ENCODE measurements around the gene DCPS.

Gene DCPS

DNA sequence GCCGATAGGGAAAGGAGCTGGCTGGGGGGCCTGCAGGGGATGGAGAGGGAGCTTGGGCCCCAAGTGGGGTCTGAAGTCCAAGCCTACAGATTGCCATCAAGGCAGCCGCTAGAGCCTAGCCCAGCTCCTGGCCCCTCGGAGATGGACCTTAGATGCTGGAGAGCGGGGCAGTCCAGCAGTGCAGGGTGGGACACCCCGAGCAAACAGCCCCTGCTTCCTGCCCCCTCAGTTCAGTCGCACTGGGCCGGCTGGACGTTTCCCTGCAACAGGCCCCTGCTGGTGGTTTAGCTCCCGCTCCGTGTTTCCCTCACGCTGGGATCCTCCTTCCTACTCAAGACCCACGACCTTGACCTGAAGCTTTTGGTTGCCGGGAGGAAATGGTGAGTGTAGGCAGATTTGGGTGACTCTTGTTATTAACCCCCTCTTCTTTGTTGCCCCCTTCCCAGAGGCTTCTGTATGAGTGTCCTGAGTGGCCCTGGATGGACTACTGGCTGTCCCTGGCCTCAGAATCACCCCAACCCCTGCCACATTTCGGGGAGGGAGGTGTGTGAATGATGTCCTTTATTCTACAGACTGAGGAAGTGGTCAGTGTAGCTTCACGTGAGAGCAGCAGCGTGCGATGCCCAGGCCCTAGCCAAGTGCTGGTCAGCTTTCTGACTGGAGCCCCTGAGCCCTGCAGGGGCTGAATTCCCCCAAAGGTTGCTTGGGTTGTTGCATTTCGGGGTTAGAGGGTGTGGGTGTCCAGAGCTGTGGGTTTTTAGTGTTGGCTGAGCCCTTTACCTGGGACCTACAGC lies 54.3 kb downstream of the DCPS start:
- DNase-seq (ENCODE audit: low spot score): no peak
- TF ChIP-seq, protein P1, sequence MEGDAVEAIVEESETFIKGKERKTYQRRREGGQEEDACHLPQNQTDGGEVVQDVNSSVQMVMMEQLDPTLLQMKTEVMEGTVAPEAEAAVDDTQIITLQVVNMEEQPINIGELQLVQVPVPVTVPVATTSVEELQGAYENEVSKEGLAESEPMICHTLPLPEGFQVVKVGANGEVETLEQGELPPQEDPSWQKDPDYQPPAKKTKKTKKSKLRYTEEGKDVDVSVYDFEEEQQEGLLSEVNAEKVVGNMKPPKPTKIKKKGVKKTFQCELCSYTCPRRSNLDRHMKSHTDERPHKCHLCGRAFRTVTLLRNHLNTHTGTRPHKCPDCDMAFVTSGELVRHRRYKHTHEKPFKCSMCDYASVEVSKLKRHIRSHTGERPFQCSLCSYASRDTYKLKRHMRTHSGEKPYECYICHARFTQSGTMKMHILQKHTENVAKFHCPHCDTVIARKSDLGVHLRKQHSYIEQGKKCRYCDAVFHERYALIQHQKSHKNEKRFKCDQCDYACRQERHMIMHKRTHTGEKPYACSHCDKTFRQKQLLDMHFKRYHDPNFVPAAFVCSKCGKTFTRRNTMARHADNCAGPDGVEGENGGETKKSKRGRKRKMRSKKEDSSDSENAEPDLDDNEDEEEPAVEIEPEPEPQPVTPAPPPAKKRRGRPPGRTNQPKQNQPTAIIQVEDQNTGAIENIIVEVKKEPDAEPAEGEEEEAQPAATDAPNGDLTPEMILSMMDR (IDR thresholded peaks at IDR 0.05; ENCODE audit: extremely low read depth, missing control alignments): no peak

DNA sequence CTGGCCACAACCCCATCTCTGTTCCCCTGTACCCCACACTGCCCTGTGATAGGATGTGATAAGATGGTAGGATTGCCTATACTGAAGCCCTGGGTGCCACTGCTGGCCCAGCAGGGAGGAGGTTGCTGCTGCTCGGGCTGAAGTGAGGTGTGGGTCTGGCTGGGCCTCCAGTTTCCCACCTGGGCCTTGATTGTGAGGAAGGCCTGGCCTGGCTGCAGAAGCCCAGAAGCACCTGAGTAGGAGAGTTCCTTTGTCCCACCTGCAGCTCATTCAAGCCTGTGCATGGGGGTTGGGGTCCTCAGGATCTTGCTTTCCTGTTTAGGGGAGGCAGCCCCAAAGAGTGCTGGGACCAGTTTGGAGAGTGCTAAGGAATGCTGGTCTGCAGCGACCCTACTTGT lies 54.9 kb downstream of the DCPS start:
- TF ChIP-seq, protein P1 (IDR thresholded peaks at IDR 0.05; ENCODE audit: extremely low read depth, missing control alignments): no peak
- DNase-seq (ENCODE audit: low spot score): no peak

DNA sequence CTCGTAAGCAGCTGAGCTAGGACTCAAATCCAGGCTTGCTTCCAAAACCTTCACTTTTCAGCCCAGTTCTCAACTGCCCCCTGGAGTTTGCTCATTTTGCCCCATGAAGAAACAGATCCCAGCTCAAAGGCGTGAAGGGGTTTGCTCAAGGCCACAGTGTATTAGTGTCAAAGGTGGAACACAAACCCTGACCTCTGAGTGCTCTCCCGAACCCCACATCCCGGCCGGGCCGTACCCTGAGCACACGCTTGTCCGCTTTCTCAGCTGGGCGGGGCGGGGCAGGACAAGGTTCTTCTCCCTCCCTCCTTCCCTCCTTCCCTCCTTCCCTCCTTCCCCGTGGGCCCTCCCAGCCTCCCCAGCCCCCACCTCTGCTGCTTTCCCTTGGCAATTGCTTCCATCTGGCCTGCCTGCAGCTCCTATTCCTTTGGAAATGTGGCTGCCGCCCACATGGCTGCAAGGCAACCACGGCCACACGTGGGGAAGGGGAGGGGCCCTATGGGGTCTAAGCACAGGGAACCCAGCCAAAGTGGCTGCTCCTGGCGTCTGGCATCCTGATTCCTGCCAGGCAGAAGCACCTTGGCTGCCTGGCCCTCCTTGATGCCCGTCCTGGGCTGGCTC lies 55.7 kb downstream of the DCPS start:
- DNase-seq (ENCODE audit: low spot score): no peak
- TF ChIP-seq, protein P1 (IDR thresholded peaks at IDR 0.05; ENCODE audit: extremely low read depth, missing control alignments): no peak

DNA sequence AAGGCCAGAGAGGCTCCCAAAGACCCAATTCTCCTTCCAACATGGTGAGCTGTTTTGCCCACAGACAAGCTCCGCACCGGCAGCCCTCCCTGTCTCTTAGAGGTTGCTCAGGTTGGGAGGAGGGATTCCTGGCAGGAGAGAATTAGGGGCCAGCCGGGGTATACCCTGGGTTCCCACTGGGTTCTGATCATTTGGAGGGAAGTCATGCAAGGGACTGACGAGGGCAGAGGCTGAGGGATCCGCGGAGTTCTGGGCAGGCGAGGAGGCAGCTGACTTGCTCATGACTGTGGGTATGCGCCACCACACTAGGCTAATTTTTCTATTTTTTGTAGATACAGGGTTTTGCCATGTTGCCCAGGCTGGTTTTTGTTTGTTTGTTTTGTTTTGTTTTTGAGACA lies 56.2 kb downstream of the DCPS start:
- DNase-seq (ENCODE audit: low spot score): no peak

DNA sequence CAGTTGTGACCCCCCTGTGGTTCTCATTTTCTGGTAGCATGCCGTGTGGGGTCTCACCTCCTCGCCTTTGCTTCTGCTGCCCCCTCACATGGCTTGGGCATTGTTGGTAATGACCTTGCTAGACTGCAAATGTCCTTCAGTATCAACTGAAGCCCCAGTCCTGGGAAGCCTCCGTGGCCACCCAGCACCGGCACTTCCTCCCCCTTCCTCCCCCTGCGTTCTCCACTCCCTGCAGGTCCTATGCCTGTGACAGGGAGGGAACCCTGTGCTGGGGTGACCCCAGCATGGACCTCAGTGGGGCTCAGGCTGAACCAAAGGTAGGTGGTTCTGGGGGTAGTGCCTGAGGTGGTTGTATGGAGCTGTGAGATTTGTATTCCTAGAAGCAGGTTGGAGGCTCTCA lies 57.5 kb downstream of the DCPS start:
- no peak for DNase-seq (ENCODE audit: low spot score)
- TF ChIP-seq, protein P1 (IDR thresholded peaks at IDR 0.05; ENCODE audit: extremely low read depth, missing control alignments): no peak

More for the DNA sequence above, 56.2 kb downstream of the DCPS start:
- TF ChIP-seq, protein P1 (IDR thresholded peaks at IDR 0.05; ENCODE audit: extremely low read depth, missing control alignments): no peak

DNA sequence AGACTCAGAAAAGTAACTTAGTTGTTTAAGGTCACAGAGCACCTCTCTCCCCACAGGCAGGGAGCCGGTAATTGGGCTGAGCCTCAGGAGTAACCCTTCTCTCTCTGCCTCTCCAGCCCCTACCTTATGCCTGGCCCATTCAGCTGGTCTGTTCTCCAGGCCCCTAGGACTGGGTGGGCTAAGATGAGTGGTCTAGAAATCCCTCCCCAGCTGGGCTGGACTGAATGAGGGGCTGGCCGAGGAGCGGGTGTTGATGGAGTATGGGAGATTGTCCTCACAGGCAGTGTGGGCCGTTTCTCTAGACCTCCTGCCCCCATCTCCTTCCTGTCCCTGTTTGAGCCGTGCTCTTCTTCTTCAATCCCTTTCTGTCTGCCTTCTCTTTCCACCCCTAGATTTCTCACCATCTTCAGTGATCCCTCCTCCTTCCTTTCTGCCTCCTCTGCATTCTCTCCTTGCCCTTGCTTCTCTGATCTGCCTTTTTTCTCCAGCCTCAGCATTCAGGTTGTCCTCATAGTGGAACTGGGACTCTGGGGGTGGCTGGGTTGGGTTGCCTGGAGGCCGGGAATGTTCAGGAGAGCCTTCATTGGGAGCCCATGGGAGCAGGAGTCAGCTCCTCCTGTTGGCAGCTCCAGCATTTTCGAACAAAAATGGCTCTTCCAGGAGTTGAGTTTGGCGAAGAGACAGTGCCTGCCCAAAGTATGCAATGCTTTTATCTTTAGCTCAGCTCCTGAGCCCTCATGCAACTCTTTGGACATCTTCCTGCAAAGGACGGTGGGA lies 59.2 kb downstream of the DCPS start:
- DNase-seq (ENCODE audit: low spot score): no peak
- TF ChIP-seq, protein P1 (IDR thresholded peaks at IDR 0.05; ENCODE audit: extremely low read depth, missing control alignments): no peak

Data from GM20000 (cell line).